Keratinocyte (primary cell): ENCODE measurements around the gene FILIP1. TPM values are rescaled to one million over a fixed set of nuclear protein-coding genes. Genes with fewer than 3 reads are reported as not detected.

Source experiments
- DNase-seq: peaks from one replicate; pipeline ENCODE4 v3.0.0-alpha.2; 2011; ENCODE audit warnings: low read depth, missing footprints, low spot score
- FAIRE-seq: peaks from 2 replicates; lab custom pipeline; 2011; peaks lifted over from hg19 to GRCh38; lab: Jason Lieb, UNC
- H2AFZ ChIP-seq: 2 replicates; pipeline ENCODE4 v1.6.0; 2012; ENCODE audit warnings: low read length, control low read depth, inconsistent platforms; ENCODE audit not compliant: control insufficient read depth
- H3K27ac ChIP-seq: 2 replicates; pipeline ENCODE4 v1.5.1; 2011; ENCODE audit warnings: low read length; ENCODE audit not compliant: control insufficient read depth, insufficient read depth
- H3K27me3 ChIP-seq: 3 replicates; pipeline ENCODE4 v1.6.0; 2011; ENCODE audit warnings: low read length; ENCODE audit not compliant: control insufficient read depth, insufficient read depth; ENCODE audit errors: extremely low read depth
- H3K36me3 ChIP-seq, 2 experiments: 2 replicates in 1 of 2; 3 replicates in 1 of 2; pipeline ENCODE4 v1.5.1; 2011; ENCODE audit warnings: low read length in 2 of 2, mild to moderate bottlenecking in 1 of 2; ENCODE audit not compliant: control insufficient read depth in 2 of 2, insufficient read depth in 2 of 2; ENCODE audit errors: extremely low read depth in 1 of 2
- H3K4me1 ChIP-seq: 3 replicates; pipeline ENCODE4 v1.5.1; 2011; ENCODE audit warnings: low read length; ENCODE audit not compliant: control insufficient read depth, insufficient read depth; ENCODE audit errors: extremely low read depth
- H3K4me2 ChIP-seq: 3 replicates; pipeline ENCODE4 v1.6.0; 2011; ENCODE audit warnings: low read depth, low read length; ENCODE audit not compliant: control insufficient read depth, insufficient read depth; ENCODE audit errors: extremely low read depth
- H3K4me3 ChIP-seq, 3 experiments: fragments of 200-600 bp in 1 of 3; sonication (generic) in 1 of 3; 2 replicates in 2 of 3; 3 replicates in 1 of 3; pipeline ENCODE4 v1.5.1; 2011 to 2016; ENCODE audit warnings: low read length in 3 of 3, mild to moderate bottlenecking in 3 of 3, control low read depth in 2 of 3, inconsistent platforms in 1 of 3, low read depth in 1 of 3, mixed read lengths in 1 of 3, mixed run types in 1 of 3, moderate library complexity in 1 of 3; ENCODE audit not compliant: control insufficient read depth in 2 of 3, insufficient read depth in 2 of 3; ENCODE audit errors: extremely low read depth in 1 of 3
- H3K79me2 ChIP-seq: 2 replicates; pipeline ENCODE4 v1.6.0; 2012; ENCODE audit warnings: low read length; ENCODE audit not compliant: control insufficient read depth, insufficient read depth
- H3K9ac ChIP-seq: 3 replicates; pipeline ENCODE4 v1.6.0; 2011; ENCODE audit warnings: low read length; ENCODE audit not compliant: control insufficient read depth, insufficient read depth; ENCODE audit errors: extremely low read depth
- H3K9me1 ChIP-seq: 3 replicates; pipeline ENCODE4 v1.6.0; 2011; ENCODE audit warnings: low read length; ENCODE audit not compliant: control insufficient read depth, insufficient read depth; ENCODE audit errors: extremely low read depth
- H3K9me3 ChIP-seq: 2 replicates; pipeline ENCODE4 v1.5.1; 2012; ENCODE audit warnings: low read depth, low read length; ENCODE audit not compliant: control insufficient read depth
- H4K20me1 ChIP-seq: 3 replicates; pipeline ENCODE4 v1.6.0; 2011; ENCODE audit warnings: low read length; ENCODE audit not compliant: control insufficient read depth, insufficient read depth; ENCODE audit errors: extremely low read depth
- CTCF ChIP-seq, 3 experiments: IDR thresholded peaks in 1 of 3; conservative IDR thresholded peaks in 1 of 3; optimal IDR thresholded peaks in 1 of 3; 2 replicates in 2 of 3; 3 replicates in 1 of 3; pipeline versions ENCODE3 to v1.5.1; 2011; ENCODE audit warnings: low read length in 3 of 3, mild to moderate bottlenecking in 3 of 3, moderate library complexity in 2 of 3, control low read depth in 1 of 3, inconsistent platforms in 1 of 3; ENCODE audit not compliant: insufficient read depth in 2 of 3; ENCODE audit errors: extremely low read depth in 1 of 3
- EZH2 ChIP-seq: IDR thresholded peaks from one replicate; pipeline ENCODE4 v1.6.1; 2012; ENCODE audit warnings: inconsistent platforms, mild to moderate bottlenecking, low read length, moderate library complexity
- dilution Hi-C: fragments of 300-500 bp; cut with MboI; formaldehyde crosslinking; loops from one replicate; pipeline ENCODE4 v1.7.0; 2020; ENCODE audit warnings: low sequenced_read_pairs; ENCODE audit not compliant: extremely low pct_ligation_motif_present
- polyA plus RNA-seq, 5 experiments: library from polyadenylated mRNA; depleted of rRNA in 3 of 5; stranded (reverse) in 3 of 5; stranded (forward) in 1 of 5; unstranded in 1 of 5; fragments of >200 nt; gene quantifications; 1 replicate in 1 of 5; 2 replicates in 3 of 5; 3 replicates in 1 of 5; pipeline versions ENCODE4 v1.2.1 to v1.2.3, GENCODE V29; 2011 to 2012; ENCODE audit warnings: missing spikeins in 2 of 5, low read depth in 1 of 5, low replicate concordance in 1 of 5

FILIP1 gene
- polyA plus RNA-seq, 1 donor (not counting 4 experiments of a cell fraction or from before 2014, with no cell fraction given): 0.01 TPM

GRCh38 chr6:75488033-75488432, 5.6 kb downstream of the FILIP1 start:
- Histone ChIP-seq H3K27me3 (peaks cover 11% of the 10 kb centered on the region), H3K79me2 (no peaks in the 10 kb centered on the region), H3K4me3 (no peak overlapping the region), H4K20me1 (no peaks in the 10 kb centered on the region), H3K27ac (no peak overlapping the region), H3K9ac (no peak overlapping the region), H3K4me2 (no peak overlapping the region), H3K36me3 (no peaks in the 10 kb centered on the region), H2AFZ (no peak overlapping the region), H3K9me1 (no peaks in the 10 kb centered on the region), H3K4me1 (no peaks in the 10 kb centered on the region), H3K9me3 (no peaks in the 10 kb centered on the region)
- DNase-seq (no peak), FAIRE-seq (no peak)
- dilution Hi-C loops: no loop called here
- TF ChIP-seq EZH2: no peak
- no peak for TF ChIP-seq CTCF (optimal IDR thresholded peaks at IDR 0.05 in 1 of 3, IDR thresholded peaks at IDR 0.05 in 1 of 3, conservative IDR thresholded peaks at IDR 0.05 in 1 of 3; ENCODE audit: extremely low read depth in 1 of 3, insufficient read depth in 2 of 3, low read length in 3 of 3)

- H3K4me3 ChIP-seq: no peak overlapping the region
- H3K9ac ChIP-seq: no peak overlapping the region
- DNase-seq (no peak), FAIRE-seq (no peak)
- H3K36me3 ChIP-seq: no peaks in the 10 kb centered on the region
- H3K27me3 ChIP-seq: peaks cover 11% of the 10 kb centered on the region
- H2AFZ ChIP-seq: no peak overlapping the region
- no peak overlapping the region for H3K27ac ChIP-seq
- no peaks in the 10 kb centered on the region for H3K4me1 ChIP-seq
- no peak for TF ChIP-seq EZH2
- TF ChIP-seq CTCF (optimal IDR thresholded peaks at IDR 0.05 in 1 of 3, IDR thresholded peaks at IDR 0.05 in 1 of 3, conservative IDR thresholded peaks at IDR 0.05 in 1 of 3; ENCODE audit: extremely low read depth in 1 of 3, insufficient read depth in 2 of 3, low read length in 3 of 3): no peak
- dilution Hi-C loops: no loop called here
- no peaks in the 10 kb centered on the region for H4K20me1 ChIP-seq
- H3K9me3 ChIP-seq: no peaks in the 10 kb centered on the region
- H3K9me1 ChIP-seq: no peaks in the 10 kb centered on the region
- H3K4me2 ChIP-seq: no peak overlapping the region
- no peaks in the 10 kb centered on the region for H3K79me2 ChIP-seq
Observed at GRCh38 chr6:75486850-75487518, 6.6 kb downstream of the FILIP1 start.
